SK-N-SH treated with all-trans-retinoic acid at 6 μM for 48 hours (cell line): ENCODE data around the gene MCHR2.

Source experiments
- ATAC-seq: fragments of 200-7000 bp; cut with Tn5 transposase; 3 replicates; pipeline ENCODE4 v1.9.1; 2020; ENCODE audit warnings: mild to moderate bottlenecking, moderate library complexity
- BACH2 ChIP-seq: fragments of 250-450 bp; sonication (Bioruptor Pico); IDR thresholded peaks from 2 replicates; pipeline ENCODE4 v1.9.0; 2021; ENCODE audit warnings: mild to moderate bottlenecking, borderline replicate concordance
- CSDC2 ChIP-seq: fragments of 250-450 bp; sonication (Bioruptor Pico); IDR thresholded peaks from 2 replicates; pipeline ENCODE4 v1.5.0; 2020; ENCODE audit warnings: mild to moderate bottlenecking, moderate library complexity
- ESRRG ChIP-seq: fragments of 250-450 bp; sonication (Bioruptor Pico); IDR thresholded peaks from 2 replicates; pipeline ENCODE4 v1.6.1; 2021; ENCODE audit warnings: mild to moderate bottlenecking
- GLIS3 ChIP-seq: fragments of 250-450 bp; sonication (Bioruptor Pico); IDR thresholded peaks from 2 replicates; pipeline ENCODE4 v1.5.0; 2020; ENCODE audit warnings: mild to moderate bottlenecking, moderate library complexity
- OSR1 ChIP-seq: fragments of 250-450 bp; sonication (Bioruptor Pico); IDR thresholded peaks from 2 replicates; pipeline ENCODE4 v1.8.0; 2022; ENCODE audit warnings: moderate library complexity, mild to moderate bottlenecking, inconsistent platforms
- PPARA ChIP-seq: fragments of 250-450 bp; sonication (Bioruptor Pico); IDR thresholded peaks from 2 replicates; pipeline ENCODE4 v1.5.0; 2020; ENCODE audit warnings: mild to moderate bottlenecking, borderline replicate concordance
- RARB ChIP-seq: fragments of 250-450 bp; sonication (Bioruptor Pico); IDR thresholded peaks from 2 replicates; pipeline ENCODE4 v1.8.0; 2021; ENCODE audit warnings: mild to moderate bottlenecking, moderate library complexity
- SNAI2 ChIP-seq: fragments of 250-450 bp; sonication (Bioruptor Pico); IDR thresholded peaks from 2 replicates; pipeline ENCODE4 v1.5.0; 2020; ENCODE audit warnings: mild to moderate bottlenecking, moderate library complexity
- TOX ChIP-seq: fragments of 250-450 bp; sonication (Bioruptor Pico); IDR thresholded peaks from 2 replicates; pipeline ENCODE4 v1.8.0; 2021; ENCODE audit warnings: mild to moderate bottlenecking, moderate library complexity, borderline replicate concordance
- ZC3H10 ChIP-seq: fragments of 250-450 bp; sonication (Bioruptor Pico); IDR thresholded peaks from 2 replicates; pipeline ENCODE4 v1.5.1; 2021; ENCODE audit warnings: mild to moderate bottlenecking, moderate library complexity
- ZFP3 ChIP-seq: fragments of 250-450 bp; sonication (Bioruptor Pico); IDR thresholded peaks from 2 replicates; pipeline ENCODE4 v1.5.0; 2020; ENCODE audit warnings: mild to moderate bottlenecking, moderate library complexity
- ZFP30 ChIP-seq: fragments of 450-650 bp; formaldehyde crosslinking; IDR thresholded peaks from 2 replicates; pipeline ENCODE4 v1.5.0; 2022; ENCODE audit warnings: mild to moderate bottlenecking, moderate library complexity
- ZNF565 ChIP-seq: fragments of 450-650 bp; formaldehyde crosslinking; conservative IDR thresholded peaks from 2 replicates; pipeline ENCODE4 v1.5.0; 2020; ENCODE audit warnings: low read depth, mild to moderate bottlenecking, moderate library complexity
- TF ChIP-seq, protein P1 (sequence below): fragments of 250-450 bp; sonication (Bioruptor Pico); IDR thresholded peaks from 2 replicates; pipeline ENCODE4 v1.5.0; 2020; ENCODE audit warnings: mild to moderate bottlenecking, moderate library complexity
- TF ChIP-seq, protein P2 (sequence below): fragments of 250-450 bp; sonication (Bioruptor Pico); IDR thresholded peaks from 2 replicates; pipeline ENCODE4 v1.5.1; 2021; ENCODE audit warnings: mild to moderate bottlenecking, moderate library complexity
- TF ChIP-seq, protein P3 (sequence below): fragments of 250-450 bp; sonication (Bioruptor Pico); IDR thresholded peaks from 2 replicates; pipeline ENCODE4 v1.8.0; 2021; ENCODE audit warnings: low read depth, mild to moderate bottlenecking, moderate library complexity, borderline replicate concordance
- TF ChIP-seq, protein P4 (sequence below): fragments of 250-450 bp; sonication (Bioruptor Pico); IDR thresholded peaks from 2 replicates; pipeline ENCODE4 v1.5.1; 2020; ENCODE audit warnings: low read depth, mild to moderate bottlenecking, moderate library complexity
- TF ChIP-seq, protein P5 (sequence below): fragments of 250-450 bp; sonication (Bioruptor Pico); IDR thresholded peaks from 2 replicates; pipeline ENCODE4 v1.8.0; 2020; ENCODE audit warnings: mild to moderate bottlenecking, moderate library complexity, borderline replicate concordance

Gene MCHR2

DNA sequence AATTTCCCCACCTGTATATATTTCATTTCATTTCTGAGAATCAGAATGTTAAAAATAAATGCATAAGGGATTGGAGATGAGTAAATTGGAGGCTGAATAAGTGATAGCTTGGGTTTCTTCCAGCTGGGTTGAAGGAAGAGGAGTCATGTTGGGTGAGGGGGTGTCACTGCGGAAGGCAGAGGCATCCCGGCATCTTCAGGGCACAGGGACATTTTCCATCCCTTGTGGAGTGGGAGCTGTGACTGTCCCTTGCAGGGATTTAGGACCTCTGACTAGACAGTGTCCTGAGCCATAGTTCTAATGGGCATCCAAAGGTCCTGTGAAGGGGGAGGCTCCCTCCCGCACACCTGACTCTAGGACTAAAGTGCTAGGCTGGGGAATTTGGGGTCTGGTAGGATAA lies 2.1 kb downstream of the MCHR2 start:
- TF ChIP-seq, protein P1, sequence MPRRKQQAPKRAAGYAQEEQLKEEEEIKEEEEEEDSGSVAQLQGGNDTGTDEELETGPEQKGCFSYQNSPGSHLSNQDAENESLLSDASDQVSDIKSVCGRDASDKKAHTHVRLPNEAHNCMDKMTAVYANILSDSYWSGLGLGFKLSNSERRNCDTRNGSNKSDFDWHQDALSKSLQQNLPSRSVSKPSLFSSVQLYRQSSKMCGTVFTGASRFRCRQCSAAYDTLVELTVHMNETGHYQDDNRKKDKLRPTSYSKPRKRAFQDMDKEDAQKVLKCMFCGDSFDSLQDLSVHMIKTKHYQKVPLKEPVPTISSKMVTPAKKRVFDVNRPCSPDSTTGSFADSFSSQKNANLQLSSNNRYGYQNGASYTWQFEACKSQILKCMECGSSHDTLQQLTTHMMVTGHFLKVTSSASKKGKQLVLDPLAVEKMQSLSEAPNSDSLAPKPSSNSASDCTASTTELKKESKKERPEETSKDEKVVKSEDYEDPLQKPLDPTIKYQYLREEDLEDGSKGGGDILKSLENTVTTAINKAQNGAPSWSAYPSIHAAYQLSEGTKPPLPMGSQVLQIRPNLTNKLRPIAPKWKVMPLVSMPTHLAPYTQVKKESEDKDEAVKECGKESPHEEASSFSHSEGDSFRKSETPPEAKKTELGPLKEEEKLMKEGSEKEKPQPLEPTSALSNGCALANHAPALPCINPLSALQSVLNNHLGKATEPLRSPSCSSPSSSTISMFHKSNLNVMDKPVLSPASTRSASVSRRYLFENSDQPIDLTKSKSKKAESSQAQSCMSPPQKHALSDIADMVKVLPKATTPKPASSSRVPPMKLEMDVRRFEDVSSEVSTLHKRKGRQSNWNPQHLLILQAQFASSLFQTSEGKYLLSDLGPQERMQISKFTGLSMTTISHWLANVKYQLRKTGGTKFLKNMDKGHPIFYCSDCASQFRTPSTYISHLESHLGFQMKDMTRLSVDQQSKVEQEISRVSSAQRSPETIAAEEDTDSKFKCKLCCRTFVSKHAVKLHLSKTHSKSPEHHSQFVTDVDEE (CRISPR knock-in tag) = no peak
- ATAC-seq = no peak

DNA sequence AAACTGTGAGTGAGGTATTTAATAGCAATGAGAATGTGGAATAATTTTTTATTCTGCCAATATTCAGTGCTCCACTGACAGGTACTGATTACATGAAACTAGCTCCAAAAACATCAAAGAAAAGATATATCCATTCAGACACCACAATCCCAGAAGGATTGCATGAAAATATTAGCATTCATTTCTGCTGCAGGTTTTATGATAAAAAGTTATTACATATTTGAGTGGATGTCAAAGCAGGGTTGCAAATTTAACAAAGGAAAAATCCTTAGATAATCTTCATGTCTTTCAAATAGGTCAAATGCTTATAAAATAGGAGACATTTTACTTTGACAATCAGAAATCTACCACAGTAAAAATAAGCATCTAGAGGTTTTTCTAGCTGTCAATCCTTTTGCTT lies 13.3 kb downstream of the MCHR2 start:
- no peak for ATAC-seq
- TF ChIP-seq, protein P1 (CRISPR knock-in tag) = no peak

DNA sequence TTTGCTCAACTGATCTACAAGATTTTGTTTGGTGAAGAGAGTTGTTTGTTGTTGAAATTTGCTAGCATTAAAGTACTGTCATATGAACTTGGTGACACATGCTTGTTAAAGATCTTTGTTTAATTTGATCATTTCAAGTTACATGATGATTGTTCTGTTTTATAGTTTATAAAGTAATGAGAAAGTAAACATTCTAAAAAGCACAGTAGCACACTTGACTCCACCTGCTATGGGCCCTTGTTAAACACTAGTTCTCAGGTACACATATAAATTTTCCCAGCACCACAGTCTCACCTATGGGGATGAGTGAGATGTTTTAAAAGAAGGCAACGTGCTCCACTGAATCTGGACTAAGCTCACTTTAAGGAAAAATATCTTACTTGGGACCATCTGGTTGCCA lies 14.1 kb downstream of the MCHR2 start:
- no peak for TF ChIP-seq CSDC2 (CRISPR knock-in tag)
- TF ChIP-seq, all 23 proteins: peak for 0
- ATAC-seq = no peak

DNA sequence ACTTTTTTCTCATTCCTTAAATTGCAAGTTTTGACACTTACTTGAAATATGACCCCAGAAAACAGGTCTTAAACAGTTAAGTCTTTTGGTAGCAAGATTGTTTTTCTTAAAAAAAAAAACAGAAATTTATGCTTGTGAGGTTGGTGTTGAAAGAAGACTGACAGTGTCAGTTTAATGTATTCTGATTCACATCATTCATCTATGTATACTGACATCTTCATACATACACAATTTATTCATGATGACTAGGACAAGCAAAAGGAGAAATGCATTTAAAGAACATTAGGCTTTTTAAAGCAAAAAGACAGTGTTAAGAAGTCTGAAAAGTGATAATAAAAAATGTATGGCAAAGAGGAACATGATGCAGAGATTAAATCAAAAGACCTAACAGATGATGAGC lies 27.0 kb downstream of the MCHR2 start:
- TF ChIP-seq OSR1 (CRISPR knock-in tag) (no peak), ESRRG (CRISPR knock-in tag) (no peak), PPARA (CRISPR knock-in tag) (no peak), ZNF565 (no peak), ZFP3 (no peak), RARB (no peak), TOX (CRISPR knock-in tag) (no peak), ZFP30 (CRISPR knock-in tag) (no peak), BACH2 (no peak)
- TF ChIP-seq, protein P2, sequence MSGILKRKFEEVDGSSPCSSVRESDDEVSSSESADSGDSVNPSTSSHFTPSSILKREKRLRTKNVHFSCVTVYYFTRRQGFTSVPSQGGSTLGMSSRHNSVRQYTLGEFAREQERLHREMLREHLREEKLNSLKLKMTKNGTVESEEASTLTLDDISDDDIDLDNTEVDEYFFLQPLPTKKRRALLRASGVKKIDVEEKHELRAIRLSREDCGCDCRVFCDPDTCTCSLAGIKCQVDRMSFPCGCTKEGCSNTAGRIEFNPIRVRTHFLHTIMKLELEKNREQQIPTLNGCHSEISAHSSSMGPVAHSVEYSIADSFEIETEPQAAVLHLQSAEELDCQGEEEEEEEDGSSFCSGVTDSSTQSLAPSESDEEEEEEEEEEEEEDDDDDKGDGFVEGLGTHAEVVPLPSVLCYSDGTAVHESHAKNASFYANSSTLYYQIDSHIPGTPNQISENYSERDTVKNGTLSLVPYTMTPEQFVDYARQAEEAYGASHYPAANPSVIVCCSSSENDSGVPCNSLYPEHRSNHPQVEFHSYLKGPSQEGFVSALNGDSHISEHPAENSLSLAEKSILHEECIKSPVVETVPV (CRISPR knock-in tag) = no peak
- TF ChIP-seq, protein P3, sequence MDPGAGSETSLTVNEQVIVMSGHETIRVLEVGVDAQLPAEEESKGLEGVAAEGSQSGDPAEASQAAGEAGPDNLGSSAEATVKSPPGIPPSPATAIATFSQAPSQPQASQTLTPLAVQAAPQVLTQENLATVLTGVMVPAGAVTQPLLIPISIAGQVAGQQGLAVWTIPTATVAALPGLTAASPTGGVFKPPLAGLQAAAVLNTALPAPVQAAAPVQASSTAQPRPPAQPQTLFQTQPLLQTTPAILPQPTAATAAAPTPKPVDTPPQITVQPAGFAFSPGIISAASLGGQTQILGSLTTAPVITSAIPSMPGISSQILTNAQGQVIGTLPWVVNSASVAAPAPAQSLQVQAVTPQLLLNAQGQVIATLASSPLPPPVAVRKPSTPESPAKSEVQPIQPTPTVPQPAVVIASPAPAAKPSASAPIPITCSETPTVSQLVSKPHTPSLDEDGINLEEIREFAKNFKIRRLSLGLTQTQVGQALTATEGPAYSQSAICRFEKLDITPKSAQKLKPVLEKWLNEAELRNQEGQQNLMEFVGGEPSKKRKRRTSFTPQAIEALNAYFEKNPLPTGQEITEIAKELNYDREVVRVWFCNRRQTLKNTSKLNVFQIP (CRISPR knock-in tag) = no peak
- no peak for ATAC-seq

DNA sequence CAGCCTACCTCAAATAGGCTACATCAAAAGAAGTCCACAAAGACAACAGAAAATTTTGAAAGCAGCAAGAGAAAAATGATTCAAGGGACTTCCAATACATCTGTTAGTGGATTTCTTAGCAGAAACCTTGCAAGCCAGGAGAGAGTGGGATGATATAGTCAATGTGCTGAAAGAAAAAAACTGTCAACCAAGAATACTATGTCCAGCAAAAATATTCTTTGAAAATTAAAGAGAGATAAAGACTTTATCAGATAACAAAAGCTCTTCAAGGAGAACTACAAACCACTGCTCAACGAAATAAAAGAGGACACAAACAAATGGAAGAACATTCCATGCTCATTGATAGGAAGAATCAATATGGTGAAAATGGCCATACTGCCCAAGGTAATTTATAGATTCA lies 34.0 kb downstream of the MCHR2 start:
- TF ChIP-seq PPARA (CRISPR knock-in tag) = no peak

DNA sequence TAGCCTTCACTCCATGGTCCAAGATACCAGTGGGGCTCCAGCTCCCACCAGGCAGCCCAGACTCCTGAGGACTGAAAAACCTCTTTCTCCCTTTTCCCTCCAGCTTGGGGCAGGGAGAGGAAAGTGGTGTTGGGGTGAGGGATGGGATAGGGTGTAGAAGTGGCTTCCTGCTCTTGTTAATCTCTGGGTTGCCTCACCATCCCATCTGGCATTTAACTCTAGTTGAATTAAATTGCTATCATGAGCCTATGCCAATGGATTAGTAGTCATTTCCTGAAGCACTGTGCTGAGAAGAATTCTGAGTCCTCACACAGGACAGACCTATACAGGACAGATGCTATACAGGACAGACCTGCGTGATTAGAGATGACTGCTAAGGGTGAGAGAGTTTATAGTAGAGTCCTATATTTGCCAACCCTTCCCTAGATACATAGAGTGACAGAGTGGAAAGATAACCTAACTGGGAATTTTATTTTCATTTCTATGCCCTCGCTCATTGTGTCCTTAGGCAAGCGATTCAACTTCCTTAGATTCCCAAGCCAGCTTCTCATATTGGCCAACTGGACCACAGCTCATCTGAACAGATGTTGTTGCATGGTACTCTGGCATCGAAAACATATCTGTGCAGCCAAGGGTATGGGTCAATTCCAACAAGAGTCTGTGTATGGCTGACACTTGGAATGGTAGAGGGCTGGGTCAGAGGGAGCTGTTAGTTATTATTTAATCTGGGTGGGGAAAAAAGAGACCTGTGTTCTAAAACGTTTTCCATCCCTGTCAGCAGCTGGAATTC lies 42.8 kb downstream of the MCHR2 start:
- ATAC-seq = no peak
- TF ChIP-seq GLIS3 (CRISPR knock-in tag) (no peak), SNAI2 (CRISPR knock-in tag) (no peak), CSDC2 (CRISPR knock-in tag) (no peak), PPARA (CRISPR knock-in tag) (no peak), ZC3H10 (CRISPR knock-in tag) (no peak)
- TF ChIP-seq, protein P4, sequence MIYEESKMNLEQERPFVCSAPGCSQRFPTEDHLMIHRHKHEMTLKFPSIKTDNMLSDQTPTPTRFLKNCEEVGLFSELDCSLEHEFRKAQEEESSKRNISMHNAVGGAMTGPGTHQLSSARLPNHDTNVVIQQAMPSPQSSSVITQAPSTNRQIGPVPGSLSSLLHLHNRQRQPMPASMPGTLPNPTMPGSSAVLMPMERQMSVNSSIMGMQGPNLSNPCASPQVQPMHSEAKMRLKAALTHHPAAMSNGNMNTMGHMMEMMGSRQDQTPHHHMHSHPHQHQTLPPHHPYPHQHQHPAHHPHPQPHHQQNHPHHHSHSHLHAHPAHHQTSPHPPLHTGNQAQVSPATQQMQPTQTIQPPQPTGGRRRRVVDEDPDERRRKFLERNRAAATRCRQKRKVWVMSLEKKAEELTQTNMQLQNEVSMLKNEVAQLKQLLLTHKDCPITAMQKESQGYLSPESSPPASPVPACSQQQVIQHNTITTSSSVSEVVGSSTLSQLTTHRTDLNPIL (CRISPR knock-in tag) = no peak
- TF ChIP-seq, protein P5, sequence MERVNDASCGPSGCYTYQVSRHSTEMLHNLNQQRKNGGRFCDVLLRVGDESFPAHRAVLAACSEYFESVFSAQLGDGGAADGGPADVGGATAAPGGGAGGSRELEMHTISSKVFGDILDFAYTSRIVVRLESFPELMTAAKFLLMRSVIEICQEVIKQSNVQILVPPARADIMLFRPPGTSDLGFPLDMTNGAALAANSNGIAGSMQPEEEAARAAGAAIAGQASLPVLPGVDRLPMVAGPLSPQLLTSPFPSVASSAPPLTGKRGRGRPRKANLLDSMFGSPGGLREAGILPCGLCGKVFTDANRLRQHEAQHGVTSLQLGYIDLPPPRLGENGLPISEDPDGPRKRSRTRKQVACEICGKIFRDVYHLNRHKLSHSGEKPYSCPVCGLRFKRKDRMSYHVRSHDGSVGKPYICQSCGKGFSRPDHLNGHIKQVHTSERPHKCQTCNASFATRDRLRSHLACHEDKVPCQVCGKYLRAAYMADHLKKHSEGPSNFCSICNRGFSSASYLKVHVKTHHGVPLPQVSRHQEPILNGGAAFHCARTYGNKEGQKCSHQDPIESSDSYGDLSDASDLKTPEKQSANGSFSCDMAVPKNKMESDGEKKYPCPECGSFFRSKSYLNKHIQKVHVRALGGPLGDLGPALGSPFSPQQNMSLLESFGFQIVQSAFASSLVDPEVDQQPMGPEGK (CRISPR knock-in tag) = no peak
- TF ChIP-seq, protein P3 (CRISPR knock-in tag) = no peak

More for the DNA sequence above, 34.0 kb downstream of the MCHR2 start:
- no peak for ATAC-seq
